Activated CD8-positive, alpha-beta memory T cell treated with anti-CD3 and anti-CD28 coated beads for 1 hour (primary cell): ENCODE data around the gene NCKAP5.

Source experiments
- DNase-seq, 2 donors: peaks; one replicate each; pipeline ENCODE4 v3.0.0-alpha.2; 2020; ENCODE audit warnings: low read depth in 1 of 2; ENCODE audit errors: extremely low read depth in 1 of 2

The NCKAP5 gene

GRCh38 chr2:132929786-132930185, 638.5 kb downstream of the NCKAP5 start:
- DNase-seq = no peak

GRCh38 chr2:132923787-132924186, 644.5 kb downstream of the NCKAP5 start:
- no peak for DNase-seq

GRCh38 chr2:132915812-132916549, 652.3 kb downstream of the NCKAP5 start:
- no peak for DNase-seq

GRCh38 chr2:132911726-132912724, 656.2 kb downstream of the NCKAP5 start:
- no peak for DNase-seq

GRCh38 chr2:132910432-132910831, 657.8 kb downstream of the NCKAP5 start:
- DNase-seq = no peak

- DNase-seq = no peak
These were observed 658.8 kb downstream of the NCKAP5 start for GRCh38 chr2:132909427-132909826.

GRCh38 chr2:132904142-132904842, 664.0 kb downstream of the NCKAP5 start:
- no peak for DNase-seq

GRCh38 chr2:132902626-132903025, 665.6 kb downstream of the NCKAP5 start:
- DNase-seq = no peak

GRCh38 chr2:132901661-132902060, 666.6 kb downstream of the NCKAP5 start:
- DNase-seq = no peak

- no peak for DNase-seq
These were observed 671.2 kb downstream of the NCKAP5 start for GRCh38 chr2:132897111-132897510.

- DNase-seq = no peak
These were observed 672.2 kb downstream of the NCKAP5 start for GRCh38 chr2:132896073-132896472.

GRCh38 chr2:132891498-132891897, 676.8 kb downstream of the NCKAP5 start:
- no peak for DNase-seq

GRCh38 chr2:132886574-132886973, 681.7 kb downstream of the NCKAP5 start:
- no peak for DNase-seq

- no peak for DNase-seq
These were observed 683.6 kb downstream of the NCKAP5 start for GRCh38 chr2:132884705-132885104.

- DNase-seq = no peak
These were observed 684.0 kb downstream of the NCKAP5 start for GRCh38 chr2:132884292-132884691.

GRCh38 chr2:132883430-132883829, 684.8 kb downstream of the NCKAP5 start:
- DNase-seq = no peak

- no peak for DNase-seq
These were observed 686.7 kb downstream of the NCKAP5 start for GRCh38 chr2:132881546-132881945.

- no peak for DNase-seq
These were observed 690.3 kb downstream of the NCKAP5 start for GRCh38 chr2:132877923-132878322.

GRCh38 chr2:132876745-132877391, 691.4 kb downstream of the NCKAP5 start:
- no peak for DNase-seq

GRCh38 chr2:132875193-132875592, 693.1 kb downstream of the NCKAP5 start:
- DNase-seq = no peak

- no peak for DNase-seq
These were observed 694.5 kb downstream of the NCKAP5 start for GRCh38 chr2:132873738-132874137.
